ENCODE data around the gene ELMO1. TPM values are rescaled to one million over a fixed set of nuclear protein-coding genes. Genes with fewer than 3 reads are reported as not detected.

The ELMO1 gene
- polyA plus RNA-seq, 3 donors, result 11.0 to 14.4 (median 13.3) TPM

DNA sequence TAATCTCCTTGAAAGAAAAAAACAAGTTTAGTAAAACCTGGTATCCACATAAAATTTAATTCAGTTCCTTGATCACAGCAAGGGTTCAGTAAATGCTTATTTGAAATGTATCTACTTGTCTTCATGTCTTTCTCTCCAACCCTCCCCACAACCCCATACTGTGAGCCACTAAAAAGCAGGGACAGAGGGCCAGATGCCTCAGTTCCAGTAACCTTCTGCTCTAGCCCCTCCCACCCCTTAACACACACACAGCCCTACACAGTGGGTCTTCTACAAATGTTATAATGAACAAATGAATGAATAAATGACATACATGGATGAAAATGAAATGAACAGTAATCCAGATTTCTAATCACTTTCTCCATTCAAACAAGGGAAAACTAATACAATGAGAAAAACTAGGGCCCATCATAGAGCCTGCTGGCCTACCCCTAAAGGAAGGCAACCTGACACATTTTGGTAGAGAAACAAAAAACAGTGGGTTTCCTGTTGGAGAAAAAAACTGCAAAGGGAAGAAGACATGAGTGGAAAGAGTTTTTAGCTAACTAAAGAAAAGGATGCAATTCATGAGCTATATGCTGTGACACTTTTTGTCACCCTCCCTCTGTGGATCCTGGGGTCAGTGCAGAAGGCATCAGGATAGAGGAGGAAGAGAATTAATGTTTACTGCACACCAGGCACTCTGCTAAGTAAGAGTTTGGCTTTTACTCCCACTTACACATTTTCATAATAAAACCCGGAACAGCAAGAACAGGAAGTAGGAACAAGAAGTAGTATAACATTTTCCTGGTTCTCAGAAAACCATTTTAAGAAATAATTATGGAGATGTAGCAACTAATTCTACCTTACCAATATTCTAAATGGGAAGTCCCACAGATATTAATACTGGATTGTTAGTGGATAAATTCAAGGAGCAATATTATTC is 38.1 kb downstream of the ELMO1 start:
- DNase-seq (ENCODE audit: low read depth in 3 of 3, low spot score in 2 of 3), result no peak

DNA sequence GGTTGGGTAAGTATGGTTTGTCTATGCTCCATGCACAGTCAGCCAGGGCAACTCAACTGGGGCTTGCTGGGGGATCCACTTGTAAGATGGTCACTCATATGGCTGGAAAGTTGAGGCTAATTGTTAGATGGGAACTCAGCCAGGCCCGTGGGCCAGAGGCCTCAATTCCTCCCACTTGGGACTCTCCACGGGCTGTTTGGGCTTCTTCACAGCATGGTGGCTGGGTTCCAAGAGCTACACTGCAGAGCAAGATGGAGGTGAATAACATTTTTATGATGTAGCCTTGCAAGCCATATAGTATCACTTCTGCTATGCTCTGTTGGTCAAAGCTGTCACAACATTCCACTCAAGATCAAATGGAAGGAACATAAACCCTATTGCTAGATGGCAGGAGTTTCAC is 39.2 kb downstream of the ELMO1 start:
- DNase-seq (ENCODE audit: low read depth in 3 of 3, low spot score in 2 of 3), result no peak

DNA sequence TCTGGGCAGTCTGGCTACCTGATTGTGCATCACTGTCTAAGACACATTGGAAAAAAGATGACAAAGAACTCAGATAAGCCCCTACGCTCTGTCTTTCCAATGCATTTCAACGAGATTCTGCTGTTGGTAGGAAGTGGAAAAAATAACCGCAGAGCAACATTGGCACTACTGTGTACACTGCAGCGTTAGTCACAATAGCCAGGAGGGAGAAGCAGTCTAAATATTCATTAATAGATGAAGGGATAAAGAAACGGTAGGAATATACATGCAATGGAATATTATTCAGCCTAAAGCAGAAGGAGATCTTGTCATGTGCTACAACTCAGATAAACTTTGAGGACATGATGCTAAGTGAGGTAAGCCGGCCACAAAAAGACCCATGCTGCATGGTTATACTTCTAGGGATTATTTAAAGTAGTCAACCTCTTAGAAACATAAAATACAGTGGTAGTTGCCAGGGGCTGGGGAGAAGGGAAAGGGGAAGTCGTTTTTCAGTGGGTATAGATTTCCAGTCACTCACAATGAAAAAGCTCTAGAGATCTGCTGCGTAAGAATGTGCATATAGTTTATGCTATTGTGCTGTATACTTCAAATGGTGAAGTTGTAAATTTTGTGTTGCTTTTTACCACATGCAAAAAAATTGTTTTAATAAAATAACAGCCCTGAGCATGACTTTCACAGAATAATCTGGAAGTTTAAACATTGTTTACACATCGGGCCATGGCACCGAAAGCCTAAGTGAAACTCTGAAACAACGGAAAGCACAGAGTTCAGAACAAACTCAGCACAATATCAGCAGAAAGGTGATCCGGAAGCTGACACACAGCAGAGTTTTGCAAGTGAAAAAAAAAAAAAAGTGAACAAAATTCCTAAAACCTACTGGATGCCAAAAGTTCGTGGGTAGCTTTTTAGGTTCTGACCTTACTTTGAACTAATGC is 40.1 kb downstream of the ELMO1 start:
- no peak for DNase-seq (ENCODE audit: low read depth in 3 of 3, low spot score in 2 of 3)

DNA sequence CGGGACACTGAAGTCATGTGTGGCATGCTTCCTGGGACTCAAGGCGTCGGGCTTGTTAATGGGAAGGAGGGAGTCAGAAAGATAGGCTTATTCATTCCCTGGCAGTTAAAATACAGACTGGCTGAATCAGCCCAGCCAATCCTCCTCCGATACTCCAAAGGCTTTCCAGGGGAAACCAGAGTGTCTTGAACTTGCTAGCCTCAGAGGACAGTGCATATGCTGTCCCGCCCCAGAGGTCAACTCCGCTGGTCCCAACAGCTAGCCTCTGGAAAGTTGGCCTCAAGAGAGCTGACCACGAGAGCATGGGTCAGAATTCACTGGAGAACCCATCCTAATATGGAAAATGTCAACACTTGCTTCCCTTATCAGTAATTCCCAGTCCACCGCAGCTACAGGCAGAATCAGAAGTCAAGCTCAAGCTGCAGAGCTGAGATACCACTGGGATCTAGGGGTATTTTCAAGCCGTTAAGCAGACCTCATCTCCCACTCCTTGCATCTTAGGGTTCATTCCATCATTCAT is 43.0 kb downstream of the ELMO1 start:
- DNase-seq (ENCODE audit: low read depth in 3 of 3, low spot score in 2 of 3), result no peak

DNA sequence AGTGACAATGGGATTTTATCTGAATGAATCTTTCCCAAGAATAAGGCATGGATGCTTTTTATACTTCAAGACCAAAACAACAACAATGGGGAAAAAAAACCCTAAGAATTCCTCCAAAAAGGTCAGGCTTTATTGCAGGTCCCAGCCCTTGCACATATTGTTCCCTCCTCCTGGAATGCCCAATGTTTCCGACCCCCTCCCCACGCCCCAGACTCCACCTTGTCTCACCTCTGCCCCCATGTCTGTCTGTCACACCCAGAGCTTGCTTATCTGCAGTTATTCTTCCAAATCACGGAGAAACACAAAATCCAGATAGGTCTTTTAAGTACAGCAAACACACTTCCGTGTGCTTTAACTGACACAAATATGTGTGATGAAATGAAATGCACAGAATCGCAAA is 43.5 kb downstream of the ELMO1 start:
- no peak for DNase-seq (ENCODE audit: low read depth in 3 of 3, low spot score in 2 of 3)

DNA sequence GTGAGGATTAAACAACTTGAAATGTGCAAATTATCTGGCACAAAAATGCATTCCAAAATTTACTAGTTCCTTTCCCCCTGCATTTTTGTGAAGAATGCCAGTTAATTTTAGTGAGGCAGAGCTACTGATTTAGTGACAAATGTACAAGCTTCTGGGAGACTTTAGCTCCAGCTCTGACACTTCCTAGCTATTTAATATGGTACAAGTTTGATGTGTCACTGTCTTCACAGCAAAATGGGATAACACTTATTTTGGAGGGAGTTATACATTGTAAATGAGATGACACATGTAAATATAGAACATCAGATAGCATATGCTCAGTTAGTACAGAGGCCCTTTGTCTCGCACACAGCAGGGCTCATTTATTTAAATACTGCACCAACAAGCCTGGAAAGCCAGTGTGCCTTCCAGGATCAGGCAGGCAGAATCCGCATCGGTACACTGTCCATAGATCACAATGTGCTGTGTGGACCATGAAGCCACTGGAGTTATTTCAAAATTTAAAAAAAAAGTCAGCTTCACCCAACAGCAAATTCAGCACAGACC is 48.7 kb downstream of the ELMO1 start:
- DNase-seq (ENCODE audit: low read depth in 3 of 3, low spot score in 2 of 3), result no peak

DNA sequence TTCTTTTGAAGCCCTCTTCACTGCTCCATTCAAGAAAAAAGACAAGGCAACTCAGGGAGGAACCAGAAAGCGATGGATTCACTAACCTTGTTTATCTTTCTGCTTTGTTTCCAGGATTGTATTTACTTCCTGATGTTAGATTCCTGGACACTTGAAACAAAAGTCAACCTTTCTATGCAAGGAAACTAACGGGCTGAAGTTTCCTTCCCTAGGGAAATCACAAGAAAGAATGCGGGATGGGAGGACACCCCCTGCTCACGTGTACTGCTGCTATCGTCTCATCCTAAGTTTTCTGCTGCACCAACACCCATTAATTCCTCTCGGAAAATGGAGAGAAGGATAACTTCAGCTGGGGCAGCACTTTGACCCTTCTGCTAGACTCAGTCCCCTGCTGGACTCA is 50.3 kb downstream of the ELMO1 start:
- DNase-seq (ENCODE audit: low read depth in 3 of 3, low spot score in 2 of 3), result no peak

DNA sequence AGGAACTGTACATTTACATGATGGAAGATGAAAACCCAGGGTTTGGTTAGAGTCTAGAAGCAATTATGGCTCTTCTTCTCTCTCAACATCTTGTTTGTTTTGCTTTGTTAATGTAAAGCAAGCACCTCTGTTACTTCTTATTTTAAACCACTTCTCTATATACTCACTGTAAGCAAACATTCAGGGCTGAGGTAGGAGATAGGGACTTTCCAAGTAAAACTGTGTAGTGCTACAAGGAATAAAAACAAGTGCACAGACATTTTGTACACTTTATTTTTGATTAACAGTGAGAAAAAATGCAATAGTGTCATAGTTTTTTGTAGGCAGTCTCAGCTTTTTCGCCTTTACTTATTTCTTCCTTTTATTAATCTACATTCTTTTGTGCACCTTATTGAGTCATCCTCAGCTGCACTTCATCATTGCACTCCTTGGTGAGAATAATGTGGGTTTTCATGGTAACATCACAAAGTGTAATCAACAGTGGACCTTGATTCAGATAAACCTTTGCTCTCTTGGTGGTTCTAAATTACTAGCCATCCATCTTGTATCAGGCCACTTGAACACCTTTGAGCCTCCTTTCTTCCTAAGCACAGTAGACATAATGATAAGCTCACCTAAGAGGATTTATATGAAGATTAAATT is 52.9 kb downstream of the ELMO1 start:
- no peak for DNase-seq (ENCODE audit: low read depth in 3 of 3, low spot score in 2 of 3)

DNA sequence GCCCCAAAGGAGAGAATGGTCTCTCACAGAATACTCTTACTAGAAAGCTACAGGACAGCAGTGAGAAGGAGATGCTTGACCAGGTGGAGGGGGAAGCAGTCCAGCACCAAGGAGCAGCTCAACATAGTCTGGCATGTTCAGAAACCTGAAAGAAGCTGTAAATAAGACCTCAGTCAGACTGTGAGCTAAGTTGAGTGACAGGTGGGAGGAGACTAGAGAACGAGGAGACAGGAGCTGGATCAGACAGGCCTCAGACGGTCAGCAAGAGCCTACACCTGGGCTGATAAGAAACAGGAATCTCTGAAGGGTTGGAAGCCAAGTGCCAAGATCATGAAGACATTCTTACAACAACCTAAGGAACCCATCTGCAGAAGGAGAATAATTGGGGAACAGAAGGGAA is 54.5 kb downstream of the ELMO1 start:
- DNase-seq (ENCODE audit: low read depth in 3 of 3, low spot score in 2 of 3), result no peak

DNA sequence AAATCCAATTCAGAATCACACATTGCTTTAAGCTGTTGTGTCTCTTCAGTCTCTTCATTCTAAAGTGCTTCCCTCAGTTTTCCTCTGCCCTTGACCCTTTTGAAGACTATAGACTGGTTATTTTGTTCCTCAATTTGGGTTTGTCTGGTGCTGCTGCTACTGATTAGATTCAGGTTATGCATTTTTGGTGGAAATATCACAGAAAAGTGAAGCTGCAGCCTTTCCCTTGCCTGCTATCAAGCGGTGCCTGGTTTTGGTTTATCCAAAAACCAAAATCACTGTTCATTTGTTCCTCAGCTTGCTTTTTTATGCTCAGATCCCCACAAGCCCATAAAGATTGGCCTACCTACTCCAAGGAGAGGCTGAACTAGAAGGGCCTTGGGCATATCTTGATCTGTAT is 55.2 kb downstream of the ELMO1 start:
- no peak for DNase-seq (ENCODE audit: low read depth in 3 of 3, low spot score in 2 of 3)

DNA sequence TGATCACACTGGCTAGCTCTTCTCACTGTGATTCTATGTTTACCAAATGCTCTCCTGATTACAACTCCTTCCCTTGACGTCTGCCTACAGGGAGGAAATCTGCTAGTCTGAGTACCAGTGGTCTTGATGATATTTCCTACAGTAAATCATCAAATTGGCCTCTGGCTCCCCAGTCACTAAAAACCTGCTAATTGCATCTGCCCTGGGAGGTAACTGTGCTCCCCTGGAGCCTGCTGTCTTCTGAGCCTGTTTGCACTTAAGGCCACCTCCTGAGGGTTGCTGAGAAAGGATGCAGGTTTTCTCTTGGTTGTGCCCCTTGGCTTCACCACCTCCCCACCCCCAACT is 56.0 kb downstream of the ELMO1 start:
- DNase-seq (ENCODE audit: low read depth in 3 of 3, low spot score in 2 of 3), result no peak

DNA sequence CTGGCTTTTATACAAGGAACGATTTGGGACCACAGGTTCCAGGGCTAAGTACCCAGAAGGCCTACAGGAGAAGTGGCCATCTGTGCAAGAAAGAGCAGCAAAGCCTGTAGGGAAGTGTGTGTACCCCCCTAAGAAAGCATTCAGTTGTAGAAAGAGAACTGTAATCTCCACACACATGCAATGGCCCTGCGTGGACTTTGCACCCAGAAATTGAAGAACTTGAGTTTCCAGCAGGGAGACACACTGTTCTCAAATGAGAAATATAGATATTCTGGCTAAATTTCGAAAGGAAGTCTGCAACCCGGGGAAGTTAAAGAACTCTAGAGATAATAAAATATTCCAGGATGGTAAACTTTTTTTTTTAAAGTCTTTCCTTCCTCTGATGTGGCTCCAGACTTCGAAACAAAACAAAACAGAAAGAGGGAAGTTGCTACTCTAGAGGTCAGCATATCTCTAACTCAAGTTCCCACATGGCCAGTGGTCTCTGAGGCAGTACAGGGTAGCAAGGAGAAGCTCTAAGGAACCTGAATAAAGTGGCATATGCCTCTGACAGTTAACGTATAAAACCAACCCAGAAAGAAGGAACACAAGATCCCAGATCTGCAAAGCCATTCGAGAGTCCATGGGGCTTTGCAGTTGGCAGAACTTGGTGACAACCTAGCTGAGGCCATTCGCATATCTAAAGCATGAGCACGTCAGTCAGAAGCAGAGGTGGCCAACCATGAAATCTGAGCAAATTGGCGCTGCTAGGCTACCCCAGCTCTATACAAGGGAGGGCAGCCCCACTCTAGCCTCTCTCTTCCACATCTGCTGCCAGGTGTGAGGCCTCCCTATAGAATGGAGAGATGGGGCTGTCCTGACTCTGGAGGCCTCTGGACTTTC is 56.6 kb downstream of the ELMO1 start:
- DNase-seq (ENCODE audit: low read depth in 3 of 3, low spot score in 2 of 3), result no peak

DNA sequence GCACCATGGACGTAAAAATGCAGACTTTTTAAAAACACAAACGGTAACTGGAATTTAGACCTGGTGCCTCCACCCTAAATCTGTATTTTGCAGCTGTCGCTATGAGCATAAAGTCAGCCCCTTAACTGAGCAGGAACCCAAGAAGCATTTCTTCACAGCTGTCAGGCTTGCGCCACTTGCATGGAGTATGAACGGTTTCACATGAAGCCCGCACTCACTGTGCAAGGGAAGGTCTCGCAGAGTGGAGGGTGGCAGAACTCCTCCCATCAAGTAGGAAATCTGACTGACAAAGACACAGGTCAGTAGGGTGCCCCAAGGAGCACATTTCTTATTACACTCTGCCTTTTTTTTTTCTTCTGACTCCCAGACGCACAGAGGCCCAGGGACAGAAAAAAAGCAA is 58.5 kb downstream of the ELMO1 start:
- DNase-seq (ENCODE audit: low read depth in 3 of 3, low spot score in 2 of 3), result no peak

DNA sequence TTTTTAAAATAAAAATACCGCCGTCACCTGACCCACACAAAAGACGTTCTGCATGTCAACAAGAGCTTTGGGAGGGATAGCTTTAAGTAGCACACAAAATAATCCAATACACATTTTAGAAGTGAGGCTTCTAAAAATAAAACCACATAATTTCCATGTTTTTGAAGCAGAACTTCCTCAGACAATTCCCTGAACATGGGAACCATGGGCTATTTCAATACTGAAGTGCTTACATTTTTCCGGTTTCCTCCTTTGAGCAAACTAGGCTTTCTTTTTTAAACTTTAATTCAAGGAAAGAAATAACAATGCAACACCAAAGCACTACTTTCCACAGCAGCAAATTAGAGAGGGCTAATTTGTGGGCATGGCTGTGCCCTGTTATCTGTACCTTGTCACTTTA is 59.9 kb downstream of the ELMO1 start:
- no peak for DNase-seq (ENCODE audit: low read depth in 3 of 3, low spot score in 2 of 3)

DNA sequence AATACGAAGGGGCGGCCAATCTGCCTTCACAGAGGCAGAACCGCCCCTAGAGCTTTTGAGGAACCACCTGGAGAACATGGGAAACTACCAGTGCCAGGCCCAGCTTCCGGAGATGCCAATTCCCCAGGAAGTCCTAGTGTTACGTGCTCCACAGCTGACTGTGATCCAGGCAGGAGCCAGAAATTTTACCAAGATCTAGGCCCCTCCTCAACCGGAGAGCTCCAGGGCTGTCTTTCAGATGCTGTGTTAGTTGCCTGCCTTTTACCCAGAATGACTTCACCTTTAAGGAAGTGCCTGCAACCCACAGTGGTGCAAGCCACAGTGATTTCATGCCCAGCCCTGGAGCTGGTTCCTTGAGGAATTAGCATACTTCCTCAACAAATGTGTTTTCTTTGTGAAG is 62.9 kb downstream of the ELMO1 start:
- no peak for DNase-seq (ENCODE audit: low read depth in 3 of 3, low spot score in 2 of 3)

DNA sequence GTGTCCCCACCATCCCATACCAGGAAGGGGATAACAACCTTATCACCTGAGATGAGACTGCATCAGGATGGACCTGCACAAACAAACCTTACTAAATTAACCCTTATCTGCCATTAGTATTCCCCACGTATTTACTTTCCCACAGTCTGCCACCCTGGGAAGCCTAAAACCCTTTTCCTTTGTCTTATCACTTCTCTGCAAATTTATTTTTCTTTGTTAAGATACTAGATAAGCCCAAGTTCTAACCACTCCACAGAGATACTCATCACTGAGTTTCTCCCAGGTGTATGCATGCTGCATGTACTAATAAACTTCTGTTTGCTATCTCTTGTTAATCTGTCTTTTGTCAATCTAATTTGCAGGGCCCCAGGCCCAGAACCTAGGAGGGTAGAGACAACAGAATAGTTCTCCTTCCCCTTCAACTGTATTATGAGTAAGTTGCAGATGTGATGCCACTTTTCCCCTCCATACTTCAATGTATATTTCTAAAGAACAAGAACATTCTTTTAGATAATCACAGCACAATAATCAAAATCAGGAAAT is 66.0 kb downstream of the ELMO1 start:
- no peak for DNase-seq (ENCODE audit: low read depth in 3 of 3, low spot score in 2 of 3)

DNA sequence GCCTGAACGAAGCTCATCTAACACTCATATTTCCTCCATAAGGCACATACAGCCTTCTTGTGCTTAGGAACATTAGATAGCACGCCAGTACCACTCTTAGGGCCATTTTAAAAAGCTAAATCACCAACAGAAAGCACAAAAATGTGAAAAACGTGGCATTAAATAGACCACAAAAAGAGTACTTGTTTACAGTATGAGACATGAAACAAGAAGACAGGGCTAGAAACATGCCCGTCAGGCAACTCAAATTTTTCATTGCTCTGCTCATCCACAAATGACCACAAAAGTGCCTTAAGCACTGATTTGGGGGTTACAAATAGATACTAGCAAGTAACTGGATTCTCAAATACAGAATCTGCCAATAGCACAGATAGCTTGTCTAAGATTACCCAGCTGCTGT is 67.8 kb downstream of the ELMO1 start:
- no peak for DNase-seq (ENCODE audit: low read depth in 3 of 3, low spot score in 2 of 3)

DNA sequence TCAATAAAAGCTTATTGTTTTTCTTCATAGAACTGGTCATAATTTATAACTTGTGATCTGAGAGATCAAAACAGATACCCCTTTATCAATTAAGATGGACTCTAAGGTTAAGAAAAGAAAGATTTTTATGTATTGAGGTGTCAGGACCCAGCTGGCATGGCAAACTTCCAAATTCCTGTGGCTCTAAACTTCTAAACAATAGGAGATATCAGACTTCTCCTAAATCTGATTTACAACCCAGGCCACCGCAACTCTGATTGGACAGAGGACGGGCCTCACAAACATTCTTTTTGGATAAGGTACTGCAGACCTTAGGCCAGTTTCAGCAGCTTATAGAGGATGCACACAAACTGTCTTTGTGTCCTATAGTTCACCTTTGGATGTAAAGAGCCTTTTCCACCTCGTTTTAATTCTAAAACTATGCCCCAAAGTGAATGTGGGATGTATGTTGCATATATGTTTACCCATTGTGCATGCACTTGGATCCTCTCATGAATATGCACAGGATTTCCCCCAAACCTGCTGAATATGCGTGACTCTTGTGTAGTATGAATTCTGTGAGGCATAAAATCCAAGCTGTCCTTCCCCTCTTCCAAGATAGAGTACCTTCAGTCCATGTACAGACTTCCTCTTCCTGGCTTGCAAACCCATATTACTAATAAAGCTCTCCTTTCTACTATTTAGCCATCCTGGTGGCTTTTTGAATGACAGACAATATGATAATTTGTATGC is 69.0 kb downstream of the ELMO1 start:
- no peak for DNase-seq (ENCODE audit: low read depth in 3 of 3, low spot score in 2 of 3)

DNA sequence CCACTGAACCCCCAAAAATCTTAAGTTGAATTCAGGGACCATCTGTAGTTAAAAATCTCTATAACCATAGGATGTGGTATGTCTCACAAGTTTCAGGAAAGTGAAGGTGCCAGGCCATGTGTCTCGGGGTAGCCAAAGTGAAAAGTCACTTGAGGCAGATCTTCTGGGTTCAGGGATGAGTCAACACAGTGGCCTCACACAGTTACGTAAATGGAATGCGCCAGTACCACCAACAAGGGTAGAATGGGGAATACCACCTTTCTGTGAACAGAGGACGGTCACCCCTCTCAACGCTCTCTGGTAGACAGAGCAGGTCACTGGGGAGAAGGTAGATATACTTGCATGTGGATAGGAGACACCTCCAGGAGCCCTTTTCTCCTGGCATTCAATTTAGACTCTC is 71.4 kb downstream of the ELMO1 start:
- no peak for DNase-seq (ENCODE audit: low read depth in 3 of 3, low spot score in 2 of 3)

Data from right renal cortex interstitium (tissue), 3 donors.